OCI-LY7 (cell line): ENCODE measurements around the gene CATSPERE.

Experiments
- EZH2phosphoT487 ChIP-seq: fragments of 200-600 bp; sonication (generic); IDR thresholded peaks from 2 replicates; pipeline ENCODE4 v1.6.1; 2018; ENCODE audit warnings: low read depth, borderline replicate concordance, mild to moderate bottlenecking, mixed run types, antibody characterized with exemption, low read length, moderate library complexity, mixed read lengths
- TF ChIP-seq, protein P1 (sequence below): fragments of 200-600 bp; sonication (generic); conservative IDR thresholded peaks from 2 replicates; pipeline ENCODE4 v1.5.1; 2014; ENCODE audit warnings: mild to moderate bottlenecking, antibody characterized with exemption, low read length, moderate library complexity, mixed read lengths

DNA sequence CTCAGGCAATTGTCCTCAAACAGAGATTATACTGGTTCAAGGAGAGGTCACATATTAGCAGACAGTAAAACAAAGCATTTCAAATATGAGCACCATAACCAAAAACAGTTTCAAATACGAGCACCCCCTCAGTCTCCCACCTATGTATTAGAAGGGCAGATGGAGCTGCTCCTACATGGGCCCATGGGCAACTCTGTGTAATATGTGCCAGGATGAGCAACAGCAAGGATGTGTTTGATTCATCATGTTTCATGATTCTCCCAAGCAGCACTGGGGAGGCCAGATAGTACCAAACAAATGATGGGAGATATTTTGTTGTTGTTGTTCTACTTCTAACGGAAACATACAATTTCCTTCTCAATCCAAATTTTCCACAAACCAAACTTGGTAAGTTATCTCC, 18.2 kb upstream of the CATSPERE start:
- TF ChIP-seq, protein P1, sequence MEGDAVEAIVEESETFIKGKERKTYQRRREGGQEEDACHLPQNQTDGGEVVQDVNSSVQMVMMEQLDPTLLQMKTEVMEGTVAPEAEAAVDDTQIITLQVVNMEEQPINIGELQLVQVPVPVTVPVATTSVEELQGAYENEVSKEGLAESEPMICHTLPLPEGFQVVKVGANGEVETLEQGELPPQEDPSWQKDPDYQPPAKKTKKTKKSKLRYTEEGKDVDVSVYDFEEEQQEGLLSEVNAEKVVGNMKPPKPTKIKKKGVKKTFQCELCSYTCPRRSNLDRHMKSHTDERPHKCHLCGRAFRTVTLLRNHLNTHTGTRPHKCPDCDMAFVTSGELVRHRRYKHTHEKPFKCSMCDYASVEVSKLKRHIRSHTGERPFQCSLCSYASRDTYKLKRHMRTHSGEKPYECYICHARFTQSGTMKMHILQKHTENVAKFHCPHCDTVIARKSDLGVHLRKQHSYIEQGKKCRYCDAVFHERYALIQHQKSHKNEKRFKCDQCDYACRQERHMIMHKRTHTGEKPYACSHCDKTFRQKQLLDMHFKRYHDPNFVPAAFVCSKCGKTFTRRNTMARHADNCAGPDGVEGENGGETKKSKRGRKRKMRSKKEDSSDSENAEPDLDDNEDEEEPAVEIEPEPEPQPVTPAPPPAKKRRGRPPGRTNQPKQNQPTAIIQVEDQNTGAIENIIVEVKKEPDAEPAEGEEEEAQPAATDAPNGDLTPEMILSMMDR: no peak
- TF ChIP-seq EZH2phosphoT487: no peak
